Measurements from ENCODE around the gene KIF18B. TPM values are rescaled to one million over a fixed set of nuclear protein-coding genes. Genes with fewer than 3 reads are reported as not detected.
A peak's percentile ranks its signal among the peaks of the same experiment; 100 is the strongest.
"Not testable (repeated sequence)": the region's sequence is repeated elsewhere in the genome, so short reads cannot be mapped to it uniquely, and the experiment has no call there.

Gene KIF18B
- total RNA-seq, 1 donor from 2014 or later, result 0.39 TPM

GRCh38 chr17:44969144-44969780 is 21.7 kb upstream of the KIF18B start:
- no peak for DNase-seq (ENCODE audit: low spot score)

DNA sequence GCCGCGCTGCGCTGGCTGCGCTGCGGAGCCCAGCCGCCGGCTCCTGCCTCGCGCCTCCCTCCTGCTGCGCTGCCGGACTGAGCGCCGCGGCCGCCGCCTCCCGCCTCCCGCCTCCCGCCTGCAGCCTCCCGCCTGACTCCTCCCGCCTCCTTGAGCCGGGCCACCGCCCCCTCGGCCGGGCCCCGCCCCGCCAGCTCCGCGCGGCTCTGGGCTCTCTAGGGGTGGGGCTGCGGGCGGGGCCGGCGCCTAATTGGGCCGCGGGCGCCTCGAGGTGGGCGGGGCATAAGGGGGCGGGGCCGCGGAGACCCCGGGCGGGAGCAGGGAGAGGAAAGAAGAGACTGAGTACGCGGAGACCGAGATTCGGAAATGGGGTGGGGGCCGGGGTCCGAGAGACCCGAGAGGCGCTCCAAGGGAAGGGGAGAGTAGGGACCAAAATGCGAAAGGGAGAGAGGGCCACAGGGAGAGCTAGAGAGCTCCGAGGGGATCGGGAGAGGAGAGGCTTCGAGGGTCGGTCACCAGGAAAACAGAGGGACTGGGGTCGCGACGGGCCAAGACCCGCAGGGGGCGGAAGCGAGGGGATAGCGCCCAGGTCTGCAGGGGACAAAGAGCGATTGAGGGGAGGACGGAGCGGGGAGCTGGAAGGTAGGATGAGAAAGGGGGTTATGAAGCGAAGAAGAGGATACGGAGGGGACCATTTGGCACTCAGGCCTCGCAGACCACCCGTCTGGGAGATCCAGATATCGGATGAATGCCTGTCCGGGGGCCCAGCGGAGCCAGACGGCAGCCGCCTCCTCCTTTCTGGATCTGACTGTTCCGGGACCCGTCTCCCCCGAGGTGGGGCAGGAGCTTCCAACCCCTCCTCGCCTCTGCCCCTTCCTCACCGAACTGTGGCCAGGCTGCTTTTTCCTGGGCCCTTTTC is 20.9 kb upstream of the KIF18B start, which contains the start of gene C1QL1:
Gene C1QL1 (minus strand): TSS at position 79 of the 919 bp plus-strand sequence. CDS start 255 bp downstream, outside the sequence.
- DNase-seq (ENCODE audit: low spot score), result peak; percentile 90

- no peak for DNase-seq (ENCODE audit: low spot score)
Observed at GRCh38 chr17:44967907-44968224, 20.3 kb upstream of the KIF18B start.

DNA sequence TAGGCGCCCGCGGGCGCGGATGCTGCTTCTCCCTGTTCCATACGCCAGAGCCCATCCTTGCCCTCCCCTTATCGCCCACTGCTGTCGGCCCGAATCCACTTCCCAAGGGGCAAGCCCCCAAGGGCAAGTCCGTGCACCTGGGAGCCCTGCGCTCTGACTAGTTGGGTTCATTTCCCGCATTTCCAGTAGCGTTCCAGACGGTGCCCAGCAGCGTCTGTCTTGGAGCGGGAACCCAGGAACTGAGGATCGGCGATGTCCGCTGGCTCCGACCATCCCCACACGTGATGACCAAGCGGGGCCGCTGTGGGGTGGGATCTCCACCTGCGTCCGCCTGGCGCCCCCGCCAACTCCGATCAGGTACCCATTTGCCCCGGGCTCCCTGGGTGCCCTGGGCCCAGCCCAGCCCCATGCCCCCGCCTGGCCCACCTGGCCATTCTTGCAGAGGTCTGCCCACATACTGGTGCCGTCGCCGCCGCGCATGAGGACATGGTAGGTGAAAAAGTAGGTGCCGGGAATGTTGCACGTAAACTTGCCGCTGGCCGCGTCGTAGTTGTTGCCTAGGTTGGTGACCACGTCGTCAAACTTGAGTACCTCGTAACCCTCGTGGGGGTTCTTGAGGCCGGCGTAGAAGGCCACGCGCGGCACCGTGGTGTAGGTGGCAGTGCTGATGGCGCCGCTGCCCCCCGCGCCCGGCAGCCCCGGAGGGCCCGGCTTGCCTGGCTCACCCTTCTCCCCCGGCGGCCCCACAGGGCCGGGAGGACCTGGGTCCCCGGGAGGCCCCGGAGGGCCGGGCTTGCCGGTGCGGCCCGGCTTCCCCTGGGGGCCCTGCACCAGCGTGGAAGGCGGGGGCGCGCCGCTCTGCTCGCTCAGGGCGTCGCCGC is 19.7 kb upstream of the KIF18B start:
- DNase-seq (ENCODE audit: low spot score), result no peak

DNA sequence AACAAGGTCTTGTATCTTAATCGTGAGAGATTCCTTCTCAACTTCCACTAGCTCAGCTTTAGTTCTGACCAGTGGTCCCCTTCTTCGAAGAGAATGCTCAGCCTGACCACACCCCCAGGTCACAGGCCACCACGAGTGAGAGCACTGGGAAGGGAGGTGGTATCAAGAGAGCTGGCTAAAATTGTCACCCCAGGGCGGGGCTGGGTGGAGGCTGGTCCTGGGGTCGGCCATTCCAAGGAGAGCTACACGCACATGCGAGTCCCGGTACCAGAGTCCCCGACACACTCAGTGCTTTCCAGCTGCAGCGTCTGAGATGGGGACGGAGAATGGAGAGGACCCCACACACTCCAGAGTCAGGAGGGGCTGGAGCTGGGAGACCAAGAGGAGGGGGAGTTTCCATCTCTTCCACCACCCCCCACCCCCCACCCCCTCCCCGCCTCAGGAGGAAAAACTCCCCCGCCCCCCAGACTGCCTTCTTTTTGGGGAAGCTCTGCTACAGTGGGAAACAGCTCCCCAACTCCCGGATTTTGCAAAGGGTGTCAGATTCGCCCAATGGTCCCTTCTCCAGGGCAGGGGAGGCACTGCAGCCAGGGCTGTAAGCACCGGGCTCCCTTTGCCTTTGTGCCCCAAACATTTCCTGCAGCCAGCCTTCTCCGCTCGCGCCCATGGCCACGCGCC is 18.9 kb upstream of the KIF18B start:
- no peak for DNase-seq (ENCODE audit: low spot score)

DNA sequence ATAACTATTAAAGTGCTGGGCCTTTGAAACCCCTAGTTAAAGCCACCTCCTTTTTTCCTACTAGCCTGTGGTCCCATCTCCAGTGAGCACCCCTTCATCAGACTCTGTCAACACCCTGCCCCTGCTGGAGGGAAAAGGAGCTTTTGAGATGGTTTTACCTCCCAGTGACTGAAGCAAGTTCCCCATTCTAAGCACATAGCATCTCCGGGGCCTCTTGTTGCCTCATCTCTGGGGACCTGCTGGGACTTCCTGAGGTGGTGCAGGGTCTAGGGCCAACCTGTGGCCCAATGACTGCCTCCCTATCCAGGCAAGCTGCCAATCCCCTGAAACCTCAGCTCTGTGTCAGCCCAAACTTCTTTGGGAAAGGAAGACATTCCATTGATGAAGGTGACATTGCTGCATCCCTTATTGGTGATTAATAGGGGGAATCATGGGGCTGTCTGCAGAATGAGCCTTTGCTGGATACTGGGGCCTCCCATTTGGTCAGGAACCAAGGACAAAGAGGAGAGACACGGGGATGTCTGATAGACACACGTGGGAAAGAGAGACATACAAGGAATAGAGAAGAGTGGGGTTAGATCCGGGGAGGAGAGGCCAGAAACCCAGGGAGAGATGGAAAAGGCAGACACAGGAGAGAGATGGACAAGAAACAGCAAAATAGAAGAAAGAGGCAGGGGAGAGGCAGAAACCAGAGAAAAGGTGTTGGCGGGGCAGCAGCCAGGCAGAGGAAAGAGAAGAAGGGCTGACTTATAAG is 18.1 kb upstream of the KIF18B start:
- no peak for DNase-seq (ENCODE audit: low spot score)

- no peak for DNase-seq (ENCODE audit: low spot score)
Observed at GRCh38 chr17:44961921-44962350, 14.4 kb upstream of the KIF18B start.

GRCh38 chr17:44960691-44961090 is 13.1 kb upstream of the KIF18B start:
- no peak for DNase-seq (ENCODE audit: low spot score)

DNA sequence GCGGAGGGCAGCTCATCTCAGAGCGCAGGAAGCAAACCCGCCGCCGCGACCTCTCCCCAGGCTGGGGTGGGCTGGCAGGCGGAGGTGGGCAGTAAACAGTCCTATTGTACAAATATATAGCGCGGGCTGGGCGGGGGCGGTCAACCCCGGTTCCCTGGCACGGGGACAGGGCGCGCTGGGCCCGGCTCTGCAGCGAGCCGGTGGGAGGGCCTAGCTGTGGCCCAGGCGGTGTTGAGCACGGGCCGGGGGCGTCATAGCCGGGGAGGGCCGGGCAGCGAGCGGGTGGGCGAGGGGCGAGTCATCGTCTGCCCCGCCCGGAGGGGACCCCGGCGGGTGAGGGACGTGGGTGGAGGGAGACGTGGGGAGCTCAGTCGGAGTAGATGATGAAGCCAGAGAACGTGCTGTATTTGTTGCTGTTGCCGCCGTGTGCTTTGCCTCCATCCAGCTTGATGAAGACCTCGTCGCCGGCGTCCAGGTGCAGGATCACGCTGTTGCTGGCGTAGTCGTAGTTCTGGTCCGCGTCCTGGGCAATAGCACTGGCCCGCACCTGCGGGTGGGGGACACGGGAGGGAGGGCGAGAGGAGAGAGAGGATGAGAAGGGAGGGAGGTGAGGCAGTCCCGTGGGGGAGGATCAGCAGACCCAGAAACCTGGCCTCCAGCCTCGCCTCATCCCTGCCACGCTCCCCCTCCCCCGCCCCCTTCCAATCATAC is 12.4 kb upstream of the KIF18B start:
- no peak for DNase-seq (ENCODE audit: low spot score)

DNA sequence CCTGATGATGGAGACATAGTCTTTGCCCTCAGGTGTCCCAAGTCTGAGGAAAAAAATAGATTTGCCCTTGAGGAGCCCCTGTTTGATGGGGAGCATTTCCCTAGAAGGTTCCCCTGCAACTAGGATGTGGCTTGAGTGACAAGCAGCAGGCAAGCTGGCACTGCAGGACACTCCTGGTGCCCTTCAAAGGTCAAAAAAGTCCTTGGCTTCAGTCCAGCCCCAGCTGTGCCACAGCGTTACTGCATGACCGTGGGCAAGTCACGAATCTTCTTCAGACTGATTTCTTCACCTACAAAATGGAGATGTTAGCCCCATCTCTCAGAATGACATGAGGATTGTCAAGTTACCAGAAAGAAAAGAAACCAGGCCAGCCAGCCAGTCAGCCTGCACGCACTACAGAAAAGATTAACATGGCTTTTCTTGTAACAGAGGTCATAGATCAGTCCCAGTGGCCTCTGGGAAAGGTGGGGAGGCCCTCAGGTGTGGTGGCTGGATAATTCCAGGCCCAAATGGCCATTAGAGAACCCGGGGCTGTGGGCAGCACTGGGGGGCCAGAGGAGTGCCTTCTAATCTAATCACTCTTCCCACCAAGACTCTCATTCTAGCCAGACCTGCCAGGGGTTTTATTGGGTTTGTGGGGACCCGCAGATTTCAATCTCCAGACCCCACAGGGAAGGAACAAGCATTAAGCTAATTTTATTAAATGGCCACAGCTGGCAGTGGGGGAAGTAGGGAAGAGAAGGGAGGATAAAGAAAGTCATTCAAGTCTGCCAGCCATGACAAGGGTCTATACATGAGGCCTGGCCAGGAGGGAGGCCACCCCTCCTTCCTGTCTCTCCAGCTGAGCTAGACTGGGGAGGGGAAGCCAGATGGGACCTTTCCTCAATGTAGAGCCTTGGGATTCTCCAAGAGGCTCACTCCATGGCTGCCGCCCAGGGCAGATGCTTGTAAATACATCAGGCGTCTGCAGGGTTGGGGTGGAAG is 9.7 kb upstream of the KIF18B start:
- no peak for DNase-seq (ENCODE audit: low spot score)

DNA sequence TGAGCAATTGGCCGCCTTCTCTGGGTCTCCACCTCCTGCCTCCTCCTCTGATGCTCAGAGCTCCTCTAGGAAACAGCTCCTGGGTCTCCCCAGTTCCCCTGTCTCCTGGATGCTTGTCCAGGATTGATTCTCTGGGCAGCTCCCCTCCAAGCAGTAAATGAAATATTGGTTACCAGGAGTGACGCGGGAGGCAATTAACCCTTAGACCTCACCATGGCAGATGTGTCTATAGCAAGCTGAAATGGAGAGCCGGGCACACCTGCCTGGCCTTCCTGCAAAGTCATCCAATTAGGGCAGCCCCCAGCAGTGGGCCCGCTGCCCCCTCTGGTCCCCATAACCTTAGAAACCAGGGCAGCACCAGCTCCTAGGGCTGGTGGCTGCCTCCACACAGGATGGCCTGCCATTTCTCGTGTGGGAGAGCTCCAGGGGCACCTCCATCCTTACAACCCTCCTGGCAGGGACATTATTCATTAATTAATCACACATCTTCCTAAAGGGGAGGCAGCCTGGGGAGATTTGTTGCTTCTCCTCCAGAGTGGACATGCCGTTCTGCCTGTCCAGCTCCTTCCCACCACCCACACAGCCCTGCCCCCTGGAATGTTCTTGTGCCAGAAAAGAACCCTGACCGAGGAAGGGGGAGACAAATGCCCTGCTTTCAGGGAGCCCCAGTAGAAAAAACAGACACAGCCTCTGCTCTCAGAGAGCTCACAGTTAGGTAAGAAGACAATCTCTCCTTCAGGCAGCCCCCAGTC is 8.3 kb upstream of the KIF18B start:
- no peak for DNase-seq (ENCODE audit: low spot score)

DNA sequence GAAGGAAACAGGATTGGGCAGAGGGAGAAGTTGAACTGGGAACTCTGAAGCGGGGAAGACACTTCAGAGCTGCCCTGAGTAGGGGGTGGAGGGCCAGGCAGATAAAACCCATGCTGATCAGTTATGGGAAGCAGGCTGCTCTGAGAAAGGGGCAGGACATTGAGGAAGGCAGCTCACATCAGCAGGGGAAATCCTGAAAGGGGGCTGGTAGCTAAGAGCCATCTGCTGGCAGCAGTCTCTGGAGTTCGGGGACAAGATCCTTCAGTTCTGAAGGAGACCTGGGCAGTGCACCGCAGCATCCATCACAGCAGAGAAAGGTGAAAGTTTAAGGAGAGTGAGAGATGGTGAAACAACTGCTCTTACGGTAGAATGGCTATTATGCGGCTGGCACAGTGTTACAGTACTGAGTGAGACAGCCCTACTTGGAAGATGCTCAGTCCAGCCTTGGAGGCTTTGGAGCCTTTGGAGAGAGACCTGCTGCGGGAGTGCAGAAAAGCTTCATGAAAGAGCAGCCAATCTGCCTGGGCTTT is 5.4 kb upstream of the KIF18B start:
- no peak for DNase-seq (ENCODE audit: low spot score)

DNA sequence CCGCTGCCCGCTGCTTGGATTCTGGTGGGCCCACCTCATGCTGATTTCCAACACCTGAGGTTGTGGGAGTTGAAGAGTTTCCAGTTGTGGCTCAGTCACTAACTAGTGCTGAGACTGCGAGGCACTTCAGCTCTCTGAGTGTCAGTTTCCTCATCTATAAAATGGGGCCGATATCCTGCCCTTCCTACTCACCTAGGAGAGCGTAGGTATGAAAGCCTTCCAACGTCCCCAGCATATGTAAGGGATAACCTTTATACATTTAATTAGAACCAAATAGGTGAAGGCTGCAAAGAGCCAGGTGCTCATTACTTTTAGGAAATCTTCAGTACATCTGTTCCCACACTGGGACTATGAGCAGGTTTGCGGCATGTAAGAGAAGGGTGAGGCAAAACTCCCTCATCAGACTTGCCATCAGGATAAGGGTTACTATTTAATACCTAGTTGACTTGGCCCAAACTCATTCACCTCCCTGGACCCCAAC is 782 bp upstream of the KIF18B start:
- no peak for DNase-seq (ENCODE audit: low spot score)

DNA sequence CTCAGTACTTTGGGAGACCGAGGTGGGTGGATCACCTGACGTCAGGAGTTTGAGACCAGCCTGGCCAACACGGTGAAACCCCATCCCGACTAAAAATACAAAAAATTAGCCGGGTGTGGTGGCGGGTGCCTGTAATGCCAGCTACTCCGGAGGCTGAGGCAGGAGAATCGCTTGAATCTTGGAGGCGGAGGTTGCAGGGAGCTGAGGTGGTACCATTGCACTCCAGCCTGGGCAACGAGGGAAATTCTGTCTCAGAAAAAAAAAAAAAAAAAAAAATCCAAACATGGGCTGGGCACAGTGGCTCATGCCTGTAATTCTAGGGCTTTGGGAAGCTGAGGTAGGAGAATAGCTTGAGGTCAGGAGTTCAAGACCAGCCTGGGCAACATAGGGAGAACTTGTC is 1.9 kb downstream of the KIF18B start:
- DNase-seq (ENCODE audit: low spot score), result not testable (repeated sequence)

- DNase-seq (ENCODE audit: low spot score), result no peak
Observed at GRCh38 chr17:44942456-44942855, 5.1 kb downstream of the KIF18B start.

GRCh38 chr17:44941712-44942331 is 5.8 kb downstream of the KIF18B start:
- no peak for DNase-seq (ENCODE audit: low spot score)

GRCh38 chr17:44940768-44941167 is 6.8 kb downstream of the KIF18B start:
- DNase-seq (ENCODE audit: low spot score), result no peak

Measured in ureter (tissue), 1 donor.